ENCODE measurements around the gene CTNNA1.

DNA sequence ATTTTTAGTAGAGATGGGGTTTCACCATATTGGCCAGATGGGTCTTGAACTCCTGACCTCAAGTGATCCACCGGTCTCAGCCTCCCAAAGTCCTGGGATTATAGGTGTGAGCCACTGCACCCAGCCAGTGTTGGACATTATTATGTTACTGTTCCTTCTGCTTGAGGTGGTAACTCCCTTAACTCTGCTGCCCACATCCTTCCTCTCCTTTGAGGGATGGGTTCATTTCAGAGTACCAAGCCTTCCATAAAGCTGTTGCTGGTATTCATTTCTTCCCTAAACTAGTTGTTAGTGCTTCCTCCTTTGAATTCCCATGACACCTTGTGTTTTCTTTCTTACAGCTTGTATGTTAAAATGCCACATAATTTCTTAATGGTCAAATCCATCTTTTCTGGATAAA is 54.0 kb downstream of the CTNNA1 start:
- TF ChIP-seq, protein P1, sequence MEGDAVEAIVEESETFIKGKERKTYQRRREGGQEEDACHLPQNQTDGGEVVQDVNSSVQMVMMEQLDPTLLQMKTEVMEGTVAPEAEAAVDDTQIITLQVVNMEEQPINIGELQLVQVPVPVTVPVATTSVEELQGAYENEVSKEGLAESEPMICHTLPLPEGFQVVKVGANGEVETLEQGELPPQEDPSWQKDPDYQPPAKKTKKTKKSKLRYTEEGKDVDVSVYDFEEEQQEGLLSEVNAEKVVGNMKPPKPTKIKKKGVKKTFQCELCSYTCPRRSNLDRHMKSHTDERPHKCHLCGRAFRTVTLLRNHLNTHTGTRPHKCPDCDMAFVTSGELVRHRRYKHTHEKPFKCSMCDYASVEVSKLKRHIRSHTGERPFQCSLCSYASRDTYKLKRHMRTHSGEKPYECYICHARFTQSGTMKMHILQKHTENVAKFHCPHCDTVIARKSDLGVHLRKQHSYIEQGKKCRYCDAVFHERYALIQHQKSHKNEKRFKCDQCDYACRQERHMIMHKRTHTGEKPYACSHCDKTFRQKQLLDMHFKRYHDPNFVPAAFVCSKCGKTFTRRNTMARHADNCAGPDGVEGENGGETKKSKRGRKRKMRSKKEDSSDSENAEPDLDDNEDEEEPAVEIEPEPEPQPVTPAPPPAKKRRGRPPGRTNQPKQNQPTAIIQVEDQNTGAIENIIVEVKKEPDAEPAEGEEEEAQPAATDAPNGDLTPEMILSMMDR (IDR thresholded peaks at IDR 0.05; ENCODE audit: low read depth, low read length, poor library complexity, severe bottlenecking): no peak
- no peak for TF ChIP-seq EZH2phosphoT487 (IDR thresholded peaks at IDR 0.05; ENCODE audit: borderline replicate concordance, low read length)
